K562 (cell line): ENCODE measurements around the gene PAQR8. TPM values are rescaled to one million over a fixed set of nuclear protein-coding genes. Genes with fewer than 3 reads are reported as not detected.

Experiments
- ATAC-seq: fragments of 200-7000 bp; cut with Tn5 transposase; 3 replicates; pipeline ENCODE4 v1.9.1; 2020; ENCODE audit warnings: moderate library complexity
- BruUV-seq: library from RNA; stranded (reverse); fragments of 400-500 nt; replicated peaks from 2 replicates; lab custom pipeline; 2021; lab: Mats Ljungman, UMichigan
- CTCF ChIA-PET: fragments of 300-600 bp; formaldehyde crosslinking; extraction: SDS; loops from one replicate; lab custom pipeline; 2021; ENCODE audit warnings: low intra/inter-chr PET ratio; lab: Yijun Ruan, JAX
- POLR2A ChIA-PET: fragments of 300-600, 350-650 bp; sonication (Branson Sonifier 250); formaldehyde crosslinking; extraction: SDS; loops from one replicate; lab custom pipeline; 2021; ENCODE audit warnings: antibody characterized with exemption, inconsistent platforms; lab: Yijun Ruan, JAX
- DNase-seq, 4 experiments: peaks; one replicate each; pipeline versions ENCODE4 v3.0.0 to v3.0.0-alpha.2; 2011 to 2018; ENCODE audit warnings: low spot score in 3 of 4, mixed read lengths in 3 of 4; ENCODE audit errors: extremely low read depth in 1 of 4
- FAIRE-seq: peaks from 2 replicates; lab custom pipeline; 2011; peaks lifted over from hg19 to GRCh38; lab: Jason Lieb, UNC
- H2AFZ ChIP-seq: 2 replicates; pipeline ENCODE4 v1.6.0; 2011; ENCODE audit warnings: low read depth, low read length, control low read depth, inconsistent platforms
- H3K27ac ChIP-seq: fragments of 200-600 bp; 3 replicates; pipeline ENCODE4 v1.8.0; 2011; ENCODE audit warnings: low read depth, mild to moderate bottlenecking, control low read depth, inconsistent platforms, low read length, moderate library complexity, mixed read lengths; ENCODE audit errors: extremely low read depth
- H3K27me3 ChIP-seq, 2 experiments: fragments of 300-600 bp in 1 of 2; 2 replicates in 1 of 2; 3 replicates in 1 of 2; pipeline versions ENCODE4 v1.6.0 to v1.8.0; 2011; ENCODE audit warnings: inconsistent platforms in 2 of 2, low read length in 2 of 2, mild to moderate bottlenecking in 1 of 2, mixed read lengths in 1 of 2, moderate library complexity in 1 of 2; ENCODE audit not compliant: control insufficient read depth in 2 of 2, insufficient read depth in 2 of 2
- H3K36me3 ChIP-seq: fragments of 300-600 bp; 3 replicates; pipeline ENCODE4 v1.8.0; 2011; ENCODE audit warnings: mild to moderate bottlenecking, low read length, inconsistent platforms; ENCODE audit not compliant: control insufficient read depth, insufficient read depth
- H3K4me1 ChIP-seq, 2 experiments: fragments of 200-600 bp in 1 of 2; replicated peaks in 1 of 2; 2 replicates in 1 of 2; 3 replicates in 1 of 2; pipeline versions ENCODE4 v1.5.1 to v1.8.0; 2011; ENCODE audit warnings: inconsistent platforms in 2 of 2, low read length in 2 of 2, mild to moderate bottlenecking in 1 of 2, mixed read lengths in 1 of 2, moderate library complexity in 1 of 2; ENCODE audit not compliant: control insufficient read depth in 2 of 2, insufficient read depth in 2 of 2
- H3K4me2 ChIP-seq: 2 replicates; pipeline ENCODE4 v1.6.1; 2011; ENCODE audit warnings: low read length, control low read depth, inconsistent platforms, mixed read lengths; ENCODE audit not compliant: insufficient read depth
- H3K4me3 ChIP-seq: fragments of 200-600 bp; sonication (generic), shearing (Covaris generic); 2 replicates; pipeline ENCODE4 v1.5.1; 2016; ENCODE audit warnings: control low read depth, inconsistent platforms
- H3K79me2 ChIP-seq: fragments of 200-600 bp; 3 replicates; pipeline ENCODE4 v1.8.0; 2011; ENCODE audit warnings: low read length, inconsistent platforms; ENCODE audit not compliant: control insufficient read depth, insufficient read depth
- H3K9ac ChIP-seq, 2 experiments: 2 replicates each; pipeline versions ENCODE4 v1.6.0 to v1.6.1; 2011; ENCODE audit warnings: low read depth in 2 of 2, low read length in 2 of 2, control low read depth in 1 of 2, inconsistent platforms in 1 of 2, mild to moderate bottlenecking in 1 of 2, mixed read lengths in 1 of 2; ENCODE audit not compliant: insufficient read depth in 1 of 2
- H3K9me1 ChIP-seq: one replicate; pipeline ENCODE4 v1.6.0; 2011; ENCODE audit warnings: inconsistent platforms, mild to moderate bottlenecking, low read length, moderate library complexity; ENCODE audit not compliant: control insufficient read depth, insufficient read depth
- H3K9me3 ChIP-seq: replicated peaks from 2 replicates; pipeline ENCODE4 v1.5.1; 2011; ENCODE audit warnings: low read depth, low read length, inconsistent platforms; ENCODE audit not compliant: control insufficient read depth, insufficient read depth
- H4K20me1 ChIP-seq: replicated peaks from 2 replicates; pipeline ENCODE4 v1.6.1; 2011; ENCODE audit warnings: low read length, inconsistent platforms, mixed read lengths; ENCODE audit not compliant: control insufficient read depth, insufficient read depth
- FOSL1 ChIP-seq: fragments of 200-800 bp; sonication (Bioruptor generic); conservative IDR thresholded peaks from 2 replicates; pipeline ENCODE4 v1.6.1; 2016; ENCODE audit warnings: missing genetic modification characterization, missing compliant biosample characterization
- JUND ChIP-seq, 2 experiments: IDR thresholded peaks; 2 replicates in 1 of 2; 3 replicates in 1 of 2; pipeline ENCODE4 v1.6.1; 2011; ENCODE audit warnings: borderline replicate concordance in 2 of 2, low read depth in 2 of 2, low read length in 2 of 2, improper control_type of control experiment in 1 of 2, missing biosample characterization in 1 of 2, missing genetic modification characterization in 1 of 2, missing genetic modification reagents in 1 of 2
- LCOR ChIP-seq: sonication (generic); formaldehyde crosslinking; IDR thresholded peaks from 2 replicates; pipeline ENCODE4 v1.8.0; 2022; ENCODE audit warnings: mild to moderate bottlenecking, missing genetic modification reagents
- MAFF ChIP-seq: IDR thresholded peaks from 2 replicates; pipeline ENCODE4 v1.6.1; 2012; ENCODE audit warnings: low read length, improper control_type of control experiment
- NR2F6 ChIP-seq: fragments of 450-650 bp; formaldehyde crosslinking; IDR thresholded peaks from 2 replicates; pipeline ENCODE4 v1.4.0; 2020; ENCODE audit warnings: mild to moderate bottlenecking
- PML ChIP-seq: IDR thresholded peaks from 2 replicates; pipeline ENCODE4 v1.6.1; 2012; ENCODE audit warnings: low read length, inconsistent platforms
- POLR2A ChIP-seq: fragments of 450-650 bp; conservative IDR thresholded peaks from 2 replicates; pipeline ENCODE4 v1.6.1; 2016
- ZNF184 ChIP-seq: sonication (generic); formaldehyde crosslinking; IDR thresholded peaks from 2 replicates; pipeline ENCODE4 v1.5.0; 2020; ENCODE audit warnings: missing genetic modification reagents
- ZNF280B ChIP-seq: fragments of 250-450 bp; sonication (Bioruptor Pico); IDR thresholded peaks from 2 replicates; pipeline ENCODE4 v1.5.1; 2021; ENCODE audit warnings: mild to moderate bottlenecking
- WGBS: fragments of 100-300 bp; shearing (Covaris generic); methylation state at CpG from one replicate; pipeline ENCODE4 v1.1.6; 2016; ENCODE audit warnings: low coverage, mixed read lengths; ENCODE audit not compliant: insufficient coverage; ENCODE audit errors: missing lambda C conversion rate; 5-methylcytosine and 5-hydroxymethylcytosine counted together
- in situ Hi-C: fragments of 300-500 bp; cut with MboI; formaldehyde crosslinking; loops from 4 replicates; pipeline ENCODE4 v1.15.0; 2018; ENCODE audit warnings: inconsistent platforms, mixed read lengths
- intact Hi-C: fragments of 100-400 bp; cut with micrococcal nuclease; formaldehyde crosslinking; loops from 2 replicates; pipeline ENCODE4 v1.14.2; 2022
- polyA plus RNA-seq, 8 experiments: library from polyadenylated mRNA; depleted of rRNA in 4 of 8; stranded (reverse) in 5 of 8; unstranded in 3 of 8; fragments of >200 nt; fragmentation: Nextera tagmentation in 2 of 8; fragmentation: Illumina TruSeq in 1 of 8; extraction: Ambion mirVana in 2 of 8; extraction: Trizol in 1 of 8; gene quantifications; 2 replicates each; pipeline versions ENCODE4 v1.2.1 to v1.2.3, GENCODE V29; 2011 to 2014; ENCODE audit warnings: inconsistent platforms in 1 of 8, missing spikeins in 1 of 8
- total RNA-seq, 7 experiments: library from RNA; depleted of rRNA in 6 of 7; stranded (reverse); fragments of >200 nt in 6 of 7; fragmentation: Illumina TruSeq in 2 of 7; extraction: Trizol in 2 of 7; gene quantifications; 2 replicates each; pipeline versions ENCODE4 v1.2.1 to v1.2.3, GENCODE V29; 2011 to 2021; ENCODE audit warnings: low replicate concordance in 1 of 7
- TF ChIP-seq, protein P1 (sequence below), 2 experiments: fragments of 450-650 bp; IDR thresholded peaks; 2 replicates each; pipeline ENCODE4 v1.6.1; 2016; ENCODE audit warnings: mild to moderate bottlenecking in 2 of 2, borderline replicate concordance in 1 of 2, low read depth in 1 of 2, moderate library complexity in 1 of 2
- TF ChIP-seq, protein P2 (sequence below): fragments of 450-650 bp; conservative IDR thresholded peaks from 2 replicates; pipeline ENCODE4 v1.6.1; 2016; ENCODE audit warnings: missing genetic modification characterization, low read depth, mild to moderate bottlenecking, control low read depth, missing compliant biosample characterization

Gene PAQR8
- total and polyA plus RNA-seq, 9 of the 15 experiments (the other 6 are each of a cell fraction or from before 2014, with no cell fraction given) = 1.4 to 10.2 (median 3.5) TPM

DNA sequence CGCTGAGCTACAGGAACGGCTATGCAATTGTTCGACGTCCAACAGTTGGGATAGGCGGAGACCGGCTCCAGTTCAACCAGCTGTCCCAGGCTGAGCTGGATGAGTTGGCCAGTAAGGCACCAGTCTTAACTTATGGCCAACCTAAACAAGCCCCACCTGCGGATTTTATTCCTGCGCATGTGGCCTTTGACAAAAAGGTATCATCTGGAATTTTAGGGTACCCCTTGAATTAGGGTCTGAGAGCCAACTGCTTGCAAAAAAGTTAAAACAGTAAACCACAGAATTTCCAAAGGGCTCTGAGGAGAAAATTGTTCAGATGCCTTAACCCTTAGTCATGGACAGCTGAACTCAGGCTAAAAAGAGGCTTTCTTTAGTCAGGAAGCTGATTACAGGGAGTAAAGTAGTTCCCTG is 62.0 kb downstream of the PAQR8 start:
- 93% methylated on average over 8 of the region's 8 CpGs for WGBS
- TF ChIP-seq, protein P1, sequence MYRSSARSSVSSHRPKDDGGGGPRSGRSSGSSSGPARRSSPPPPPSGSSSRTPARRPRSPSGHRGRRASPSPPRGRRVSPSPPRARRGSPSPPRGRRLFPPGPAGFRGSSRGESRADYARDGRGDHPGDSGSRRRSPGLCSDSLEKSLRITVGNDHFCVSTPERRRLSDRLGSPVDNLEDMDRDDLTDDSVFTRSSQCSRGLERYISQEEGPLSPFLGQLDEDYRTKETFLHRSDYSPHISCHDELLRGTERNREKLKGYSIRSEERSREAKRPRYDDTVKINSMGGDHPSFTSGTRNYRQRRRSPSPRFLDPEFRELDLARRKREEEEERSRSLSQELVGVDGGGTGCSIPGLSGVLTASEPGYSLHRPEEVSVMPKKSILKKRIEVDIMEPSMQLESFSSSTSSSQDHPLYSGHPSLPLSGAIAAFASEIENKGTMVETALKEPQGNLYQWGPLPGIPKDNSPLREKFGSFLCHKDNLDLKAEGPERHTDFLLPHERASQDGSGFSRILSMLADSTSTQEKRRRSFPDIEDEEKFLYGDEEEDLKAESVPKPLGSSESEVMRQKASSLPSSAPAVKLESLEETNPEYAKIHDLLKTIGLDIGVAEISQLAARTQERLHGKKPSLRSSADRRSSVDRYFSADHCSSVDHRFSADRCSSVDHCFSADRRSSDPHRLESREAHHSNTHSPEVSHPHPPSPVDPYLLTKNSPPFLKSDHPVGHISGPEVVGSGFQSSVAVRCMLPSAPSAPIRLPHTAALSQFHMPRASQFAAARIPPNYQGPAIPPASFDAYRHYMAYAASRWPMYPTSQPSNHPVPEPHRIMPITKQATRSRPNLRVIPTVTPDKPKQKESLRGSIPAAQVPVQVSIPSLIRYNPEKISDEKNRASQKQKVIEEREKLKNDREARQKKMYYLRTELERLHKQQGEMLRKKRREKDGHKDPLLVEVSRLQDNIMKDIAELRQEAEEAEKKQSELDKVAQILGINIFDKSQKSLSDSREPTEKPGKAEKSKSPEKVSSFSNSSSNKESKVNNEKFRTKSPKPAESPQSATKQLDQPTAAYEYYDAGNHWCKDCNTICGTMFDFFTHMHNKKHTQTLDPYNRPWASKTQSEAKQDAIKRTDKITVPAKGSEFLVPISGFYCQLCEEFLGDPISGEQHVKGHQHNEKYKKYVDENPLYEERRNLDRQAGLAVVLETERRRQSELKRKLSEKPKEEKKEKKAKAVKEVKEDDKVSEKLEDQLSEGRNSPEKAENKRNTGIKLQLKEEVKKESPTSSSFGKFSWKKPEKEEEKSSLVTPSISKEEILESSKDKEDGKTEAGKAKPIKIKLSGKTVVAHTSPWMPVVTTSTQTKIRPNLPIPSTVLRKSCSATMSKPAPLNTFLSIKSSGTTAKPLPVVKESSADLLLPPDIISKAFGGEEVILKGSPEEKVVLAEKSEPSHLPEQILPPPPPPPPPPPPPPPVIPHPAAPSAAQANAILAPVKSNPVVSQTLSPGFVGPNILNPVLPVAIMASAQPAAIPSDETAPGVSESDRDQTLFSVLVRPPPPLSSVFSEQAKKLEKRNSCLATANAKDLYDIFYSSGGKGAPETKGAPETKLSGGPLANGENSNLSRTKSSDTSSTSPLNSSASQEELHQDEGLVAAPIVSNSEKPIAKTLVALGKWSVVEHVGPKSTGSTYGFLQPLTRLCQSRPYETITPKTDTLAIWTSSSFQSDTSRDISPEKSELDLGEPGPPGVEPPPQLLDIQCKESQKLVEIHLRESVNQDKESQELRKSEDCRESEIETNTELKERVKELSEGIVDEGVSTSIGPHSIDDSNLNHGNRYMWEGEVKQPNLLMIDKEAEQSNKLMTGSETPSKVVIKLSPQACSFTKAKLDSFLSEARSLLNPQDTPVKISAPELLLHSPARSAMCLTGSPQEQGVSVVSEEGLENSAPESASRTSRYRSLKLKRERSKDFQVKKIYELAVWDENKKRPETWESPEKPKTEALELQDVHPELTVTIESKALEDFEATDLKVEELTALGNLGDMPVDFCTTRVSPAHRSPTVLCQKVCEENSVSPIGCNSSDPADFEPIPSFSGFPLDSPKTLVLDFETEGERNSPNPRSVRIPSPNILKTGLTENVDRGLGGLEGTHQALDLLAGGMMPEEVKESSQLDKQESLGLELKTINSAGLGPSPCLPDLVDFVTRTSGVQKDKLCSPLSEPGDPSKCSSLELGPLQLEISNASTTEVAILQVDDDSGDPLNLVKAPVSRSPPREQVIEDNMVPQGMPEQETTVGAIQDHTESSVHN (IDR thresholded peaks at IDR 0.05; ENCODE audit: borderline replicate concordance in 1 of 2, low read depth in 1 of 2) = no peak
- TF ChIP-seq FOSL1 (tag) (0 out of 2 replicates have a peak, but pooled peaks have one; percentile 42), PML (no peak), MAFF (no peak), JUND (IDR thresholded peaks at IDR 0.05; ENCODE audit: borderline replicate concordance, low read depth, low read length) (no peak), JUND (tag; IDR thresholded peaks at IDR 0.05; ENCODE audit: borderline replicate concordance, low read depth, low read length) (peak; percentile 18; the same call in 1 of the 3 replicates), ZNF280B (CRISPR knock-in tag) (no peak), NR2F6 (no peak), LCOR (CRISPR knock-in tag) (no peak), POLR2A (no peak), ZNF184 (CRISPR knock-in tag) (no peak)
- TF ChIP-seq, protein P2, sequence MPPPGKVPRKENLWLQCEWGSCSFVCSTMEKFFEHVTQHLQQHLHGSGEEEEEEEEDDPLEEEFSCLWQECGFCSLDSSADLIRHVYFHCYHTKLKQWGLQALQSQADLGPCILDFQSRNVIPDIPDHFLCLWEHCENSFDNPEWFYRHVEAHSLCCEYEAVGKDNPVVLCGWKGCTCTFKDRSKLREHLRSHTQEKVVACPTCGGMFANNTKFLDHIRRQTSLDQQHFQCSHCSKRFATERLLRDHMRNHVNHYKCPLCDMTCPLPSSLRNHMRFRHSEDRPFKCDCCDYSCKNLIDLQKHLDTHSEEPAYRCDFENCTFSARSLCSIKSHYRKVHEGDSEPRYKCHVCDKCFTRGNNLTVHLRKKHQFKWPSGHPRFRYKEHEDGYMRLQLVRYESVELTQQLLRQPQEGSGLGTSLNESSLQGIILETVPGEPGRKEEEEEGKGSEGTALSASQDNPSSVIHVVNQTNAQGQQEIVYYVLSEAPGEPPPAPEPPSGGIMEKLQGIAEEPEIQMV = no peak

More for the DNA sequence above, 62.0 kb downstream of the PAQR8 start:
- Histone ChIP-seq H3K9me1 (no peaks in the 10 kb centered on the region), H3K4me1 (peaks cover 8 to 14% of the 10 kb centered on the region in 2 experiments; a peak in 4 of 5 replicates), H4K20me1 (no peaks in the 10 kb centered on the region), H3K27me3 (no peaks in the 10 kb centered on the region), H2AFZ (no peak overlapping the region), H3K27ac (no peak overlapping the region), H3K4me3 (no peak overlapping the region), H3K9ac (no peak overlapping the region), H3K9me3 (no peaks in the 10 kb centered on the region), H3K79me2 (peaks cover 6% of the 10 kb centered on the region; the same call in 2 of the 3 replicates), H3K4me2 (no peak overlapping the region), H3K36me3 (no peaks in the 10 kb centered on the region)
- DNase-seq (no peak), ATAC-seq (no peak), FAIRE-seq (no peak)
- BruUV-seq = no TSS peak
- ChIA-PET CTCF (no interaction called here), POLR2A (no interaction called here)
- intact Hi-C loops (loop anchor here (5.0 kb wide), 1 partner anchor 58 kb away; no protein-coding TSS in a partner anchor), in situ Hi-C loops (loop anchor here (25.0 kb wide), 1 partner anchor 1063 kb away; no protein-coding TSS in a partner anchor)
